GM21717 (cell line): ENCODE measurements around the gene LIMCH1.
"Not testable (repeated sequence)": the region's sequence is repeated elsewhere in the genome, so short reads cannot be mapped to it uniquely, and the experiment has no call there.

Experiments used
- ATAC-seq: cut with Tn5 transposase; IDR thresholded peaks from one replicate; pipeline ENCODE4 v1.9.1; 2021; ENCODE audit warnings: mild to moderate bottlenecking, moderate library complexity; ENCODE audit not compliant: unreplicated experiment

The LIMCH1 gene

GRCh38 chr4:41718907-41719306 is 180.9 kb downstream of the LIMCH1 start:
- ATAC-seq, result no peak

GRCh38 chr4:41719417-41719816 is 181.5 kb downstream of the LIMCH1 start:
- no peak for ATAC-seq

GRCh38 chr4:41722181-41722580 is 184.2 kb downstream of the LIMCH1 start:
- ATAC-seq, result no peak

GRCh38 chr4:41723286-41723685 is 185.3 kb downstream of the LIMCH1 start:
- ATAC-seq, result no peak

- ATAC-seq, result no peak
Observed at GRCh38 chr4:41725254-41725653, 187.3 kb downstream of the LIMCH1 start.

GRCh38 chr4:41727861-41728572 is 190.1 kb downstream of the LIMCH1 start:
- no peak for ATAC-seq

- ATAC-seq, result no peak
Observed at GRCh38 chr4:41728573-41728913, 190.6 kb downstream of the LIMCH1 start.

GRCh38 chr4:41731569-41732126 is 193.7 kb downstream of the LIMCH1 start:
- ATAC-seq, result no peak

GRCh38 chr4:41734371-41734770 is 196.4 kb downstream of the LIMCH1 start:
- ATAC-seq, result no peak

- ATAC-seq, result not testable (repeated sequence)
Observed at GRCh38 chr4:41737491-41737890, 199.5 kb downstream of the LIMCH1 start.

GRCh38 chr4:41741354-41741753 is 203.4 kb downstream of the LIMCH1 start:
- ATAC-seq, result no peak

GRCh38 chr4:41744572-41745291 is 206.8 kb downstream of the LIMCH1 start:
- no peak for ATAC-seq

- ATAC-seq, result no peak
Observed at GRCh38 chr4:41745292-41746024, 207.5 kb downstream of the LIMCH1 start.

GRCh38 chr4:41746025-41746439 is 208.1 kb downstream of the LIMCH1 start:
- ATAC-seq, result no peak

GRCh38 chr4:41746440-41747229 is 208.7 kb downstream of the LIMCH1 start:
- ATAC-seq, result no peak

GRCh38 chr4:41747230-41748055 is 209.5 kb downstream of the LIMCH1 start:
- ATAC-seq, result no peak

GRCh38 chr4:41748074-41748570 is 210.2 kb downstream of the LIMCH1 start:
- no peak for ATAC-seq

- ATAC-seq, result no peak
Observed at GRCh38 chr4:41748571-41749475, 210.9 kb downstream of the LIMCH1 start, which contains the start of gene PHOX2B. TSS of gene PHOX2B (minus strand) at chr4:41748725. CDS start at chr4:41748610, 115 bp downstream.
